HL-60/S4 (cell line): Measurements from ENCODE around the gene CDC37L1.

Experiments
- in situ Hi-C: fragments of 300-500 bp; cut with MboI; formaldehyde crosslinking; loops from 2 replicates; pipeline ENCODE4 v1.14.3; 2022; ENCODE audit warnings: low sequenced_read_pairs

CDC37L1 gene

GRCh38 chr9:4746278-4747030 is 67.1 kb downstream of the CDC37L1 start:
- in situ Hi-C loops: loop anchor here (10.0 kb wide), 1 partner anchor 848 kb away; no protein-coding TSS in a partner anchor

- in situ Hi-C loops: loop anchor here (10.0 kb wide), 1 partner anchor 846 kb away; no protein-coding TSS in a partner anchor
Measured at GRCh38 chr9:4748612-4749011, 69.2 kb downstream of the CDC37L1 start.

- in situ Hi-C loops: loop anchor here (10.0 kb wide), 1 partner anchor 685 kb away; the partner anchor contains the start of gene PLGRKT
Measured at GRCh38 chr9:4750023-4750673, 70.8 kb downstream of the CDC37L1 start.

GRCh38 chr9:4754530-4754929 is 75.2 kb downstream of the CDC37L1 start:
- in situ Hi-C loops: loop anchor here (10.0 kb wide), 1 partner anchor 680 kb away; the partner anchor contains the start of gene PLGRKT

- in situ Hi-C loops: loop anchor here (10.0 kb wide), 1 partner anchor 680 kb away; the partner anchor contains the start of gene PLGRKT
Measured at GRCh38 chr9:4755026-4755609, 75.7 kb downstream of the CDC37L1 start.

- in situ Hi-C loops: loop anchor here (10.0 kb wide), 1 partner anchor 678 kb away; the partner anchor contains the start of gene PLGRKT
Measured at GRCh38 chr9:4756420-4756819, 77.1 kb downstream of the CDC37L1 start.
